ENCODE data around the gene MFGE8. TPM values are rescaled to one million over a fixed set of nuclear protein-coding genes. Genes with fewer than 3 reads are reported as not detected.

MFGE8 gene
- total RNA-seq, 1 experiment from 2014 or later: 32.0 TPM

DNA sequence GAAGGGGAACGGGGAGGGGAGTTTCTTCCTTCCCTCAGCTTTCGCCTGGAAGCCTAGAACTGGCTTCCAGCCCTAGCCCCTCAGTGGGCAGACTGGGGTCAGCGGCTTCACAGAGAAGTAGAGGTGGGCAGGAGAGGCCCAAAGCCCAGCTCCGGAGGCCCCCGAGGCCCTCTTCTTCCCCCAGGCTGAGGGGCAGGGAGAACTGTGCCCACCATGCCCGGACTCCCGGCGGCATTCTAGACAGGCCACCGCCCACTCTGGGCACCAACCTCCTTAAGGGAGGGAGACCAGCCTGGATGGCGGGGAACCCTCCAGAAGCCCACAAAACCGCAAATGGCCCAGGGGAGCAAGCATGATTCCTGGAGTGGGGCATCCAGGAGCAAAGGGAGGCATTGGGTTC is 35.8 kb downstream of the MFGE8 start:
- Histone ChIP-seq H4K20me1 (ENCODE audit: low read length) (no peaks in the 10 kb centered on the region), H3K4me3 (ENCODE audit: low read length) (no peak overlapping the region), H3K9me2 (replicated peaks; ENCODE audit: low read length) (no peaks in the 10 kb centered on the region), H3K27me3 (ENCODE audit: low read length) (0 out of 2 replicates have a peak, but pooled peaks cover 16% of the 10 kb centered on the region), H3F3A (ENCODE audit: low read length, unreplicated experiment) (no peaks in the 10 kb centered on the region), H3K36me3 (ENCODE audit: low read depth, low read length) (no peaks in the 10 kb centered on the region), H3K79me2 (ENCODE audit: low read length) (no peaks in the 10 kb centered on the region), H3K4me2 (ENCODE audit: low read length) (no peak overlapping the region), H3K9ac (ENCODE audit: low read length) (no peak overlapping the region), H2AFZ (ENCODE audit: low read length) (no peak overlapping the region), H3K27ac (ENCODE audit: low read length) (no peak overlapping the region), H3K4me1 (ENCODE audit: insufficient read depth, low read length) (peaks cover 4% of the 10 kb centered on the region; the same call in 1 of the 2 replicates), H3K9me3 (ENCODE audit: low read length) (no peaks in the 10 kb centered on the region)
- ChIA-PET POLR2A (ENCODE audit: unreplicated experiment) (no interaction called here), CTCF (no interaction called here)
- no peak for DNase-seq
- TF ChIP-seq, protein P1, sequence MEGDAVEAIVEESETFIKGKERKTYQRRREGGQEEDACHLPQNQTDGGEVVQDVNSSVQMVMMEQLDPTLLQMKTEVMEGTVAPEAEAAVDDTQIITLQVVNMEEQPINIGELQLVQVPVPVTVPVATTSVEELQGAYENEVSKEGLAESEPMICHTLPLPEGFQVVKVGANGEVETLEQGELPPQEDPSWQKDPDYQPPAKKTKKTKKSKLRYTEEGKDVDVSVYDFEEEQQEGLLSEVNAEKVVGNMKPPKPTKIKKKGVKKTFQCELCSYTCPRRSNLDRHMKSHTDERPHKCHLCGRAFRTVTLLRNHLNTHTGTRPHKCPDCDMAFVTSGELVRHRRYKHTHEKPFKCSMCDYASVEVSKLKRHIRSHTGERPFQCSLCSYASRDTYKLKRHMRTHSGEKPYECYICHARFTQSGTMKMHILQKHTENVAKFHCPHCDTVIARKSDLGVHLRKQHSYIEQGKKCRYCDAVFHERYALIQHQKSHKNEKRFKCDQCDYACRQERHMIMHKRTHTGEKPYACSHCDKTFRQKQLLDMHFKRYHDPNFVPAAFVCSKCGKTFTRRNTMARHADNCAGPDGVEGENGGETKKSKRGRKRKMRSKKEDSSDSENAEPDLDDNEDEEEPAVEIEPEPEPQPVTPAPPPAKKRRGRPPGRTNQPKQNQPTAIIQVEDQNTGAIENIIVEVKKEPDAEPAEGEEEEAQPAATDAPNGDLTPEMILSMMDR (conservative IDR thresholded peaks at IDR 0.05; ENCODE audit: low read depth, low read length): no peak
- TF ChIP-seq EZH2phosphoT487 (IDR thresholded peaks at IDR 0.05; ENCODE audit: borderline replicate concordance, low read length) (no peak), EZH2 (IDR thresholded peaks at IDR 0.05; ENCODE audit: low read length, unreplicated experiment) (no peak)
- intact Hi-C loops (cut with micrococcal nuclease): no loop called here
- BruUV-seq (replicated peaks): no TSS peak
- ATAC-seq: no peak

DNA sequence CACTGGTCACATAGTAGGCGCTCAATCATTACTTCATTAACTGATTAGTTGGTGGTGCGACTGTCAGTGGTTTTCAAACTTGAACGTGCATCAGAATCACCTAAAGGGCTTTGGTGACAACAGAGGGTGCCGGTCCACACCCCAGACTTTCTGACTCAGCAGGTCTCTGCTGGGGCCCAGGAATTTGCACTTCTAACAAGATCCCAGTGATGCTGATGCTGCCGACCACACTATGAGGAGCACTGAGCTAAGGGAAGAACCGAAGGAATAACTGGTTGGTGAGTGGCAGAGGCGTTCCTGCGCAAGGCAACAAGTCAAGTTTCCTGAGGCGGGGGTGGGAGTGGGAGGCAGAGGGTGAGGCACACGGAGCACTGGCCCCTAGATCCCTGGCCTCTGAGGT is 36.6 kb downstream of the MFGE8 start:
- CTCF ChIA-PET: no interaction called here
- H2AFZ ChIP-seq (ENCODE audit: low read length): no peak overlapping the region
- BruUV-seq (replicated peaks): no TSS peak

DNA sequence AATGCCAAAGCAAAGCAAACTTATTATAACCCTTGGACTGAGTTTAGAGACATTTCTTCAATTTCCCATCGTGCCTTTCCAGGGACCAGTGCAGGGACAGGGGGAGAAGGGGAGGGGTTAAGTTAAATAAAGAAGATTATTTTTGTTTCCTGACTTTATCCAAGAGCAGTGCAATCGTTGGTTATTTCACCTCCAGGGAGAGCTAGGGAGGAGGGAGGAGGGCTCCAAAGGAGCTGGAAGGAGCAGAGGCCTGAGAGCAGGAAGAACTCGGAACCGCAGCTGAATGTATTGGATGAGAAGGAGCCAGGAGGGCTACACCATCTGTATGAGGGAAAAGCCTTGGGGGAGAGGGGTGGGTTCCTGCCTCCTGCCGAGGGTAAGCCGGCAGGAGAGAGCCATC is 38.5 kb downstream of the MFGE8 start:
- BruUV-seq (replicated peaks): no TSS peak
- Histone ChIP-seq H3K4me1 (ENCODE audit: insufficient read depth, low read length) (peaks cover 4% of the 10 kb centered on the region; the same call in 1 of the 2 replicates), H4K20me1 (ENCODE audit: low read length) (no peaks in the 10 kb centered on the region), H3K36me3 (ENCODE audit: low read depth, low read length) (no peaks in the 10 kb centered on the region), H3K4me3 (ENCODE audit: low read length) (no peak overlapping the region), H3F3A (ENCODE audit: low read length, unreplicated experiment) (no peaks in the 10 kb centered on the region), H3K27ac (ENCODE audit: low read length) (no peak overlapping the region), H3K9me2 (replicated peaks; ENCODE audit: low read length) (no peaks in the 10 kb centered on the region), H3K9me3 (ENCODE audit: low read length) (no peaks in the 10 kb centered on the region), H3K4me2 (ENCODE audit: low read length) (no peak overlapping the region), H2AFZ (ENCODE audit: low read length) (no peak overlapping the region), H3K79me2 (ENCODE audit: low read length) (no peaks in the 10 kb centered on the region), H3K9ac (ENCODE audit: low read length) (no peak overlapping the region), H3K27me3 (ENCODE audit: low read length) (peaks cover 21% of the 10 kb centered on the region; the same call in 1 of the 2 replicates)
- no peak for TF ChIP-seq EZH2 (IDR thresholded peaks at IDR 0.05; ENCODE audit: low read length, unreplicated experiment)
- no peak for TF ChIP-seq EZH2phosphoT487 (IDR thresholded peaks at IDR 0.05; ENCODE audit: borderline replicate concordance, low read length)
- TF ChIP-seq, protein P1 (conservative IDR thresholded peaks at IDR 0.05; ENCODE audit: low read depth, low read length): no peak
- no peak for ATAC-seq
- no peak for DNase-seq
- CTCF ChIA-PET: no interaction called here
- POLR2A ChIA-PET (ENCODE audit: unreplicated experiment): no interaction called here
- intact Hi-C loops (cut with micrococcal nuclease): no loop called here

More for the DNA sequence above, 36.6 kb downstream of the MFGE8 start:
- POLR2A ChIA-PET (ENCODE audit: unreplicated experiment): no interaction called here
- ATAC-seq (no peak), DNase-seq (no peak)
- no peak overlapping the region for H3K4me2 ChIP-seq (ENCODE audit: low read length)
- no peak overlapping the region for H3K27ac ChIP-seq (ENCODE audit: low read length)
- no peaks in the 10 kb centered on the region for H3K36me3 ChIP-seq (ENCODE audit: low read depth, low read length)
- H3K79me2 ChIP-seq (ENCODE audit: low read length): no peaks in the 10 kb centered on the region
- no peak overlapping the region for H3K4me3 ChIP-seq (ENCODE audit: low read length)
- H4K20me1 ChIP-seq (ENCODE audit: low read length): no peaks in the 10 kb centered on the region
- TF ChIP-seq, protein P1 (conservative IDR thresholded peaks at IDR 0.05; ENCODE audit: low read depth, low read length): no peak
- TF ChIP-seq EZH2 (IDR thresholded peaks at IDR 0.05; ENCODE audit: low read length, unreplicated experiment) (no peak), EZH2phosphoT487 (IDR thresholded peaks at IDR 0.05; ENCODE audit: borderline replicate concordance, low read length) (no peak)
- peaks cover 4% of the 10 kb centered on the region; the same call in 1 of the 2 replicates for H3K4me1 ChIP-seq (ENCODE audit: insufficient read depth, low read length)
- H3K9ac ChIP-seq (ENCODE audit: low read length): no peak overlapping the region
- peaks cover 21% of the 10 kb centered on the region; the same call in 1 of the 2 replicates for H3K27me3 ChIP-seq (ENCODE audit: low read length)
- H3K9me2 ChIP-seq (replicated peaks; ENCODE audit: low read length): no peaks in the 10 kb centered on the region
- H3K9me3 ChIP-seq (ENCODE audit: low read length): no peaks in the 10 kb centered on the region
- intact Hi-C loops (cut with micrococcal nuclease): no loop called here
- no peaks in the 10 kb centered on the region for H3F3A ChIP-seq (ENCODE audit: low read length, unreplicated experiment)

All from PC-3 (cell line).